PFSK-1 (cell line): ENCODE measurements around the gene OR6A2.

ENCODE experiments used
- FOXP2 ChIP-seq: optimal IDR thresholded peaks from 2 replicates; pipeline ENCODE3; 2011; ENCODE audit warnings: borderline replicate concordance, control low read depth, inconsistent platforms; ENCODE audit not compliant: insufficient read depth; ENCODE audit errors: extremely low read length, extremely low read depth
- POLR2AphosphoS5 ChIP-seq: IDR thresholded peaks from 2 replicates; pipeline ENCODE4 v1.6.1; 2012; ENCODE audit warnings: low read depth, mild to moderate bottlenecking, control low read depth, low read length, moderate library complexity
- SIN3A ChIP-seq: IDR thresholded peaks from 2 replicates; pipeline ENCODE4 v1.6.1; 2012; ENCODE audit warnings: mild to moderate bottlenecking, low read length, moderate library complexity, borderline replicate concordance; ENCODE audit not compliant: insufficient read depth
- TAF1 ChIP-seq: IDR thresholded peaks from 2 replicates; pipeline ENCODE4 v1.6.1; 2012; ENCODE audit warnings: low read length, control low read depth, borderline replicate concordance; ENCODE audit not compliant: insufficient read depth
- TF ChIP-seq, protein P1 (sequence below), 2 experiments: IDR thresholded peaks; 2 replicates each; pipeline versions ENCODE4 v1.6.1 to v1.8.0; 2011 to 2012; ENCODE audit warnings: low read depth in 2 of 2, low read length in 2 of 2, control low read depth in 1 of 2, inconsistent platforms in 1 of 2, mild to moderate bottlenecking in 1 of 2, moderate library complexity in 1 of 2; ENCODE audit not compliant: insufficient read depth in 1 of 2

Gene OR6A2

DNA sequence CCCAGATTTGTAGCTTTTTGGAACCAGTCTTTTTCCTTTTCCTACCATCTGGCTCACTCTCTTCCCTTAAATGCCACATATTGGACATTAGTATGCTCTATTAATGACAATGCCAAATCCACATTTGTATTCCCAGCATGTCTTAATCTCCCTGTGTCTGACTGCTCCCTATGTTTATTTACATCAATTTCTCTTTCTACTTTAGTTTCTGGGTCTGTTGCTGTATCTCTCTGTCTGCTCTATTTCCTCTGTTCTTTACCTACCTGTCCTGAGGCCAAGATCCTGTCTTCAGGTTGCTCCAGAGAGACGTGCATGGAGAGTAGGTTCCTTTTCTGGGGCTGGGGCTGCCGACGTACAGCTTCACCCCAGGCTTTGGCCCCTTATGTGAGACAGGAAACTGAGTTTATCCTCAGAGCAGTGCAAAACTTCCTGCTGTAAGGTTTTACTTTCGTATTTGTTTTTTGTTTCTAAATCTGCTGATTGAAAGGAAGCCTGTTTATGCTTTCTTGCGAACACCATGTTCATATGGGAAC lies 53.3 kb downstream of the OR6A2 start:
- TF ChIP-seq FOXP2 (no peak), TAF1 (no peak), SIN3A (no peak), POLR2AphosphoS5 (no peak)
- TF ChIP-seq, protein P1, sequence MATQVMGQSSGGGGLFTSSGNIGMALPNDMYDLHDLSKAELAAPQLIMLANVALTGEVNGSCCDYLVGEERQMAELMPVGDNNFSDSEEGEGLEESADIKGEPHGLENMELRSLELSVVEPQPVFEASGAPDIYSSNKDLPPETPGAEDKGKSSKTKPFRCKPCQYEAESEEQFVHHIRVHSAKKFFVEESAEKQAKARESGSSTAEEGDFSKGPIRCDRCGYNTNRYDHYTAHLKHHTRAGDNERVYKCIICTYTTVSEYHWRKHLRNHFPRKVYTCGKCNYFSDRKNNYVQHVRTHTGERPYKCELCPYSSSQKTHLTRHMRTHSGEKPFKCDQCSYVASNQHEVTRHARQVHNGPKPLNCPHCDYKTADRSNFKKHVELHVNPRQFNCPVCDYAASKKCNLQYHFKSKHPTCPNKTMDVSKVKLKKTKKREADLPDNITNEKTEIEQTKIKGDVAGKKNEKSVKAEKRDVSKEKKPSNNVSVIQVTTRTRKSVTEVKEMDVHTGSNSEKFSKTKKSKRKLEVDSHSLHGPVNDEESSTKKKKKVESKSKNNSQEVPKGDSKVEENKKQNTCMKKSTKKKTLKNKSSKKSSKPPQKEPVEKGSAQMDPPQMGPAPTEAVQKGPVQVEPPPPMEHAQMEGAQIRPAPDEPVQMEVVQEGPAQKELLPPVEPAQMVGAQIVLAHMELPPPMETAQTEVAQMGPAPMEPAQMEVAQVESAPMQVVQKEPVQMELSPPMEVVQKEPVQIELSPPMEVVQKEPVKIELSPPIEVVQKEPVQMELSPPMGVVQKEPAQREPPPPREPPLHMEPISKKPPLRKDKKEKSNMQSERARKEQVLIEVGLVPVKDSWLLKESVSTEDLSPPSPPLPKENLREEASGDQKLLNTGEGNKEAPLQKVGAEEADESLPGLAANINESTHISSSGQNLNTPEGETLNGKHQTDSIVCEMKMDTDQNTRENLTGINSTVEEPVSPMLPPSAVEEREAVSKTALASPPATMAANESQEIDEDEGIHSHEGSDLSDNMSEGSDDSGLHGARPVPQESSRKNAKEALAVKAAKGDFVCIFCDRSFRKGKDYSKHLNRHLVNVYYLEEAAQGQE (IDR thresholded peaks at IDR 0.05; ENCODE audit: insufficient read depth in 1 of 2, low read depth in 2 of 2, low read length in 2 of 2): no peak

DNA sequence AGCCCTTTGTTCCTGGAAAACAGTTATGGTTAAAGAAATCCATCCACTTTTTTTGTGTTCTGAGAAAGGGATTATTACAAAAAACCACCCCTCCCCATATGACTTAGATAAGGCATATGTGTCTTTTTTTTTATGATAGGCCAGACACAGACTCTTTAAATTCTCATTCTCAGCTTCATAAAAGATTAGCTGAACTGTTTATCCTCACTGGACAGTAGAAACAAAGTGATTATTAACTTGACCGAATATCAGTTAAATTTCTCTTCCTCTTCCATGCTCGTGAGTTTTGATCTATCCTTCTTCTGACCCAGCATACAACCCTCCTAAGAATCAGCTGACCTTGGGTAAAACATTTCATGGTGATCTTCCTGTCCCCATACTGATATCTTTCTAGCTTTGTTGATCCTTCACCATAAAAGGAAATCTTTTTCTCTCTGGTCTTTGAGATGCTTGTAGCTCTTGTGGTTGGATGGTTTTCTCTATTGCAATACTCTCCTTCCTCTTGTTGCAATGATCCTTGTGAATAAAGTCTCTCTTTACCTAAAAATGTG lies 53.9 kb downstream of the OR6A2 start:
- TF ChIP-seq FOXP2 (no peak), SIN3A (no peak), POLR2AphosphoS5 (no peak), TAF1 (no peak)
- TF ChIP-seq, protein P1 (IDR thresholded peaks at IDR 0.05; ENCODE audit: insufficient read depth in 1 of 2, low read depth in 2 of 2, low read length in 2 of 2): no peak

DNA sequence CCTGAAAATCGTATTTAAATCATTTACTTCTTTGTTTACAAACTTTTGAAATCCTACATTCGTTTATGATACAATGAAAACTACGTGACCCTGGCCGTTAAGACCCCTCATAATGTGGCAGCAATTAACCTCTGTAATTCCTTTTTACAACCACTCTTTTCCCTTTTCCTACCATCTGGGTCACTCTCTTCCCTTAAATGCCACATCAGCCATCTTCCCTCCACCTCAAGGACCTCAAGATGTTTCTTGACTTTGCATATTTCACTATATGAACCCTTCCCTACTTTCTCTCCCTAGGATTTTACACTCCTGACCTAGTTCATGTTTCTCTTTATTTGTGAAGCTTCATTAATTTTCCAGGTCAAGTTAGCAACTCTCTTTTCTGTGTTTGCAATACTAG lies 54.5 kb downstream of the OR6A2 start:
- TF ChIP-seq, protein P1 (IDR thresholded peaks at IDR 0.05; ENCODE audit: insufficient read depth in 1 of 2, low read depth in 2 of 2, low read length in 2 of 2): no peak
- TF ChIP-seq SIN3A (no peak), FOXP2 (no peak), TAF1 (no peak), POLR2AphosphoS5 (no peak)

DNA sequence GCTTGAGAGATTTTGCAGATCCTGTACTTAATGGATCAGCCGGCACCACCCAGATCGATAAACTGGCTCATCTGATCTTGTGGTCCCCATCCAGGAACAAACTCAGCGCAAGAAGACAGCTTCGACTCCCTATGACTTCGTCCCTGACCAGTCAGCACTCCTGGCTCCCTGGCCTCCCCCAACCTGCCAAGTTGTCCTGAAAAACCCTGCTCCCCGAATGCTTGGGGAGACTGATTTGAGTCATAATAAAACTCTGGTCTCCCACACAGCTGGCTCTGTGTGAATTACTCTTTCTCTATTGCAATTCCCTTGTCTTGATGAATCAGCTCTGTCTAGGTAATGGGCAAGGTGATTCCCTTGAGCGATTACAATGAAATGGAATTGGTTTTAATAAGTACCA lies 57.2 kb downstream of the OR6A2 start:
- TF ChIP-seq, protein P1 (IDR thresholded peaks at IDR 0.05; ENCODE audit: insufficient read depth in 1 of 2, low read depth in 2 of 2, low read length in 2 of 2): no peak
- TF ChIP-seq FOXP2: no peak
- no peak for TF ChIP-seq POLR2AphosphoS5
- TF ChIP-seq SIN3A: no peak
- TF ChIP-seq TAF1: no peak
